GM19238 (cell line): ENCODE results near the gene GNLY.
"Not testable (repeated sequence)": the region's sequence is repeated elsewhere in the genome, so short reads cannot be mapped to it uniquely, and the experiment has no call there.

Source experiments
- DNase-seq: peaks from one replicate; pipeline ENCODE4 v3.0.0; 2011; ENCODE audit warnings: low spot score; ENCODE audit not compliant: insufficient read length

GNLY gene

DNA sequence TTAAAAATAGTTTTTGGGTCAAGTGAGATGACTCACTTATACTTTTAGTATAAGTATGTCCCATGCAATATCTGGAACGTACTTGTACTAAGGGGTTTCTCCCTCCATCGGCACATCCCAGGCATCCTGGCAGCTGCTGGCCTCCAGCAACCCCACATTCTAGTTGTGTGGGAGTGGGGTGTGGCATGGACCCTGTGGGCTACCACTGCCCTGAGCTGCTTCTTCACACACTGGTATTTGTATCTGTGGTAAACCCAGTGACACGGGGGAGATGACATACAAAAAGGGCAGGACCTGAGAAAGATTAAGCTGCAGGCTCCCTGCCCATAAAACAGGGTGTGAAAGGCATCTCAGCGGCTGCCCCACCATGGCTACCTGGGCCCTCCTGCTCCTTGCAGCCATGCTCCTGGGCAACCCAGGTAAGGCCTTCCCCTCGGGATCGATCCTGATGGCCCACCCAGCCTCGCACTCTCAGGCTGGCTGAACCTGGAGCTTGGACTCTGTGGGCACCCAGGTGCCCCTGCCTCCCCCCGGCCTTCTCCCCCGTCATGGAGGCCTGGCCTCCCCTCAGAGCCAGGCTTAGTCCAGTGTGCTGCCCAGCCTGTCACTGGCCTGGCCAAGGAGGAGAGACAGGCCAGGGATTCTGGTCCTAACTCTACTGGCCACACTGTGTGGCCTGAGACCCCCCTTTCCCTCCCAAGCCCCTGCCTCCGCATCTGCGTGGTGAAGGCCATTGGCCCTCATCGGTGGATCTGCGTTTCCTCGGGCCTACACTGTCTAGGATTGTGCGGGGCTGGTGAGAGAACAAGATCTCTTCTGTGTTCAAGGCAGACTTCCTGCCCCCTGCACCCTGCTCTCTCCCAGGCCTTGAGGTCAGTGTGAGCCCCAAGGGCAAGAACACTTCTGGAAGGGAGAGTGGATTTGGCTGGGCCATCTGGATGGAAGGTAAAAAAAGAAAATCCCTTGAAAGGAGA, at the start of gene GNLY:
Gene GNLY, plus strand, starts transcription at position 307 of the 974 bp plus-strand sequence. Its CDS starts 61 bp downstream, at position 368.
- no peak for DNase-seq

DNA sequence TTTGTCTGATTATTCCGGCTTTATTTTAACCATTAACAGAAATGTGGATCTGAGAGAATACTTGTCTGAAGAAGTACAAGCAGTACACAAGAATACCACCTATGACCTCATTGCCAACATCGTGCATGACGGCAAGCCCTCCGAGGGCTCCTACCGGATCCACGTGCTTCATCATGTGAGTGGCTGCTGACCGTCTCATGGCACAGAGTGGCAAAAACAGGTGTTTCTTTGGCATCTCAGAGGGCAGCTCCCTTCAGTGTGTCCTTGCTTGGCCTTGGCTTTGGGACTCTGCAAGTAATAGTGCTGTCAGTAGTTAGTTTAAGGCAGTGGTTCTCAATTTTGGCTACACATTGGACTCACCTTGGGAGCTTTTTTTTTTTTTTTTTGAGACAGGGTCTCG, 49.2 kb upstream of the GNLY start:
- no peak for DNase-seq

DNA sequence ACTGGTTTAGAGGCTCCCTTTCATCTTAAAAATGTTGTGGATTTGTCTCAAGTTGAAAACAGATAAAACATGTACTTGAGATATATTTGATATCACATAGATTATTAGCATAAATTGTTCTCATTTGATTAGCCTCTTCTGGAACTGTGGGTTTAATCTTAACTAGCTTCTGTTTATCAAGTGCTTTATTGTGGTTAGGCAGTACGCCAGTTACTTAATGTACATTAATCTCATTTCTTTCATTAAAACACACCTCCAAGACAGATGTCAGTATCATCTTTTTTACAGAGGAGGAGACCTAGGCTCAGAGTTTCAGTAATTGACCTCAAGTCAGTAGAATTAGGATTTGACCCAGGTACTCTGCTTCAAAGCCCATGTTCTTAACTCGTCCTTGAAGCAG, 48.0 kb upstream of the GNLY start:
- DNase-seq = no peak

DNA sequence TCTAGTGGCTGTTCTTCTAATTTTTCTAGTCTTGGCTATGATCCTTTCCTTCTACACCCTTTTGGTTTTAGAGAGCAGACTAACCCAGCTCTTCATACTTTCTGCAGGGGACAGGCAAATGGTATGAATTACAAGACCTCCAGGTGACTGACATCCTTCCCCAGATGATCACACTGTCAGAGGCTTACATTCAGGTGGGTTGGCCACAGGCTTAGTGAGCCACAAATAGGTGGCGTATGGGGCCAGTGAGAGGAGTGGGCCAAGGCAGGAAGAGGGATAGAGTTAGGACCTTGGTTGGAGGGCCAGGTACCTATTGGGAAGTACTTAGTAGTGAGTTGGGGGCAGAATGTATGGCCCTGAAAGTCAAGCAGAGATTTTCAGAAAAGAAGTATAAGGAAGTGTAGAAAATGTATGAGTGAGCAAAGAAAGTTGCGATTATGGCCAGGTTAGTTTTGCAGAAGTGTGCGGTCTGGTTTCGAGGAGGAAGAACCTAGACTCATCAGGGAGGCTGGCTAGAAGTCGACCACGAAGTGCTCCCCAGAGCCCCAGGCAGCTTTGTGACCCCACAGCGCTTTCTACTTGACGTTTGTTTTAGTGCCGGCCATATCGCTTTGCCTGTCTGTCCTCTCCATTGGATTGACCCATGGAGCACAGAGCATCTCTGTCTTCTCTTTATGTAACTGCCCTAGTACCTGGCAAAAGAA, 46.2 kb upstream of the GNLY start:
- no peak for DNase-seq

- no peak for DNase-seq
These were observed 45.5 kb upstream of the GNLY start for GRCh38 chr2:85648619-85649018.

DNA sequence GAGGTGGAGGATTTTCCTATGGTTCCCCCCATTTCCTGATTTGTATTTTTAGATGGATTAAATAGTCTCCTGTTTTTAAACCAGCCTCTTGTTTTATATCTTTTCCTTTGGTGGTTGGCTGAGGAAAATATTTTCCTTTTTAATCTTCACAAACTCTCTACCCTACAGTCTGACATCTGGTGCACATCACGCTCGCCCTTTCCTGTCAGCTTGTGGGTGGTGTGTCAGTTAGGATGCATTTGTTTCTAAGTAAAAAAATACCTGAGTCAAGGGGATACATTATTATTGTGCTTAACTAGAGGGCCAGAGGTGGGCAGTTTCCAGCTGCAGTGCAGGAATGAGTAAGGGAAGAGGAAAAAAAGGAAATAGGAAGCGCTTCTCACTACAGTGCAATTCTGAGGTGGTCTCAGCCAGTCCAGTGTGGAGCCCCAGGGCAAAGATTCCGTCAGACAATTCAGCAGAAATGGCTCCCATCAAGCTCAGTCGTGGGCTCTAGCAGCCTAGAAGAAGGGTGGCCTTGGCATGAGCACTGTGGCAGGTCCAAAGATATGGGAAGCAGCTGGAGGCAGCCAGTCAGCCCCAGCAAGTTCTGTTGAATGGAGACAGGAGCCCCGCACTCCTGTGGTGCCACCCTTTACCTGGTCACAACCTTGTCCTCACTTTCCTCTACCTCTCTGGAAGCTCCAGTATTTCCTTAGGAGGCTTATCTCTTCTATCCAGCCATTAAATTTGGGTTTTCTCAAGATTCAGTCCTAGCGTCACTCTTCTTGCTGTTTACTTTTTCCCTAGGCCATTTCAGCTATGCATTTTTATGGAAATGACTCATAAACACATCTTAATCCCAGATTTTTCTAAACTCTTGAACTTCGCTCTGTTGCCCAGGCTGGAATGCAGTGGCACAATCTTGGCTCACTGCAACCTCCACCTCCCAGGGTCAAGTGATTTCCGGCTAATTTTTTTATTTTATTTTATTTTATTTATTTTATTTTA, 44.7 kb upstream of the GNLY start:
- DNase-seq = no peak

DNA sequence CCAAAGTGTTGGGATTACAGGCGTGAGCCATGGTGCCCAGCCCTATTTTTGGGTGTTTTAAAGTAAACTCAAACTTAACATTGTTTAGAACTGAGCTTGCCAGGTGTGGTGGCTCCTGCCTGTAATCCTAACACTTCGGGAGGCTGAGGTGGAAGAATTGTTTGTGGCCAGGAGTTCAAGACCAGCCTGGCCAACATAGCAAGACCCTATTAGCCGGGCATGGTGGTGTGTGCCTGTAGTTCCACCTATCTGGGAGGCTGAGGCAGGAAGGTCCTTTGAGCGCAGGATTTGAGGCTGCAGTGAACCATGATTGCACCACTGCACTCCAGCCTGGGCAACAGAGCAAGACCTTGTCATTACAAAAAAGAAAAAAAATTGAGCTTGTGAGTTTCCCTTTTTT, 43.7 kb upstream of the GNLY start:
- DNase-seq = no peak

GRCh38 chr2:85651097-85651496, 43.1 kb upstream of the GNLY start:
- no peak for DNase-seq

- no peak for DNase-seq
These were observed 42.1 kb upstream of the GNLY start for GRCh38 chr2:85652056-85652455.

GRCh38 chr2:85653996-85654395, 40.2 kb upstream of the GNLY start:
- no peak for DNase-seq

DNA sequence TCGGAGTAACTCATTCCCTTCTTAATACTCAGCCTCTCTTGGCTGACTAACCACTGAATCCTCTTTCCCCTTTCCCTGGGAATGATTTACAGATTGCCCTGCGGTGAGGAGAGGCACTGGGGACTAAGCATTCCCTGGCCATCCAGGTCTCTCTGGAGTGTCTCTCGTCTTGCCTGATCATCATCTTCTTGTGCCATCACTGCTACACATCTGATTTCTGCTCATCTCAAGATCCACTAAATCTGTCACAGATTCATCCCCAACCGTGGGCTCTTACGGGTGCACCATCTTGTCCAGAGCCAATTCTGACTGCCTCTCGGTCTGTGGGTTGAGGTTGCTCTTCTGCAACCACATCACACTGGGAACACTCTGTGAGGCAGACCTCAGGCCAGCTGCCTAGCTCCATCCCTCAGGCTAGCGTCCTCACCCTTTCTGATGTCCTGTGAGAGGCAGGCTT, 38.2 kb upstream of the GNLY start:
- DNase-seq = no peak

DNA sequence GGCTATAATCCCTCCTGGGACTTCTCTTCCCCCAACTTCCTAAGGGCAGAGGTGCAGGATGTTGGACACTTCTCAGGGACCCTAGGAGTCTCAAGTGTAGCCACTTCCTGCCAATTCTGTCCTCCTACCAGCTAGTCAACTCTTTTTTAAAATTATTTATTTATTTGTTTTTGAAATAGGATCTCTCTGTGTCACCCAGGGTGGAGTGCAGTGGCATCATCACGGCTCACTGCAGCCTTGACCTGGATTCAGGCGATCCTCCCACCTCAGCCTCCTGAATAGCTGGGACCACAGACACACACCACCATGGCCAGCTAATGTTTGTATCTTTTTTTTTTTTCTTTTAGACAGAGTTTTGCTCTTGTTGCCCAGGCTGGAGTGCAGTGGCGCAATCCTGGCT, 37.7 kb upstream of the GNLY start:
- no peak for DNase-seq

GRCh38 chr2:85657399-85657798, 36.8 kb upstream of the GNLY start:
- DNase-seq = not testable (repeated sequence)

GRCh38 chr2:85659324-85659981, 34.7 kb upstream of the GNLY start:
- DNase-seq = no peak

DNA sequence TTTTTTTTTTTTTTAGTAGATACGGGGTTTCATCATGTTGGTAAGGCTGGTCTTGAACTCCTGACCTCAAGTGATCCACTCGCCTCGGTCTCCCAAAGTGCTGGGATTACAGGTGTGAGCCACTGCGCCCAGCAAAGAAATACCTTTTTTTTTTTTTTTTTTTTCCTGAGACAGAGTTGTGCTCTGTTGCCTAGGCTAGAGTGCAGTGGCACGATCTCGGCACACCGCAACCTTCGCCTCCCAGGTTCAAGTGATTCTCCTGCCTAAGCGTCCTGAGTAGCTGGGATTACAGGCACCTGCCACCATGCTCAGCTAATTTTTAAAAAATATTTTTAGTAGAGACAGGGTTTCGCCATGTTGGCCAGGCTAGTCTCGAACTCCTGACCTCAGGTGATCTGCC, 33.9 kb upstream of the GNLY start:
- DNase-seq = not testable (repeated sequence)

DNA sequence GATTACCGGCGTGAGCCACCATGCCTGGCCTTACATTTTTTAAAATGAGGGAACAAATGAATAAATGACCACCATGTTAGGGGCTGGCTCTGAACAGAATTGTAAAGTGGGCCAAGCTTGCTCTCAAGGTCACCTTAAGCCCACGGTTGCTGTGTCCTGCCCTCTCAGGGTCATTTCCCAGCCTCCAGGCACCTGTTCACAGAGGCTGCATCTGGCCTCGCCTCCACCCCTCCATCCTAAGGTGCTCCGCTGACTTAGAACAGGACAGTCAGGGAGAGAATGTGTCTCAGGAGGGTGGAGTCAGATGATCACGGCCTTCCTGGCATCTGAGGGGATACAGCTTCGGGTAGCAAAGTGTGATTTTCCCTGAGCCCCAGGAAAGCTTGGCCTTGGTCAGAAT, 33.4 kb upstream of the GNLY start:
- DNase-seq = no peak

- no peak for DNase-seq
These were observed 32.9 kb upstream of the GNLY start for GRCh38 chr2:85661139-85661858.

DNA sequence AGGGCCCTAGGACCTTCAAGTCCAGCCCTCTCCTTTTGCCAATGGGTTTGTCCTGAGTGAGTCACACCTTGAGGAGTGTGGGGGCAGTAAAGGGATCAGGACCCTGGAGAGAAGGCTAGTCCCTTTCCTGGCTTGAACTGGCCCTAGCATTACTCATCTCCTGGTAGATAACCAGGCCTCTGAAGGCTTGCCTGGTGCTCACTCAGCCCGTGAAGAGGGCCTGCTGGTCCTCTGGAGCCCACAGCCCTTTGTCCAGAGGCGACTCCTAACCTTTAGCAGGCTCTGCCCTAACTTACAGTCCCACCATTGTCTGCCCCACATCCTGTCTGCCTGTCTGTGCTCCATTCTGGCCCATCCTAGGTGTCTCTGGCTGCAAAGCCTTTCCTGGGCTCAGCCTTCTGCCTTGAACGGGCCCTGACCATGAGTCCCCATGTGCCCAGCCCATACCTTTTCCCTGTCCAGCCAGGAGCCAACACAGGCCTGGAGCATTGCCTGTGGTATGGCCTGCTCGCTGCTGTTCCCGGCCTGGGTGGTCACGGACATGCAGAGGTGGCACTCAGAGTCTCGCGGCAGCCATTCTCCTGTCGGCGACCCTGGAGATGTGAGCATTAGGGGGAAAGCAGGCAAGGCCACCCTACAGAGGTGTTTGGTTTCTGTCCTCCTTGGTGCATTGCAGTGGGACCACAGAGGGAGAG, 31.1 kb upstream of the GNLY start:
- no peak for DNase-seq
